Bronchial epithelial cell (primary cell): Measurements from ENCODE around the gene FZD10. TPM values are rescaled to one million over a fixed set of nuclear protein-coding genes. Genes with fewer than 3 reads are reported as not detected.

Experiments used
- DNase-seq: peaks from one replicate; pipeline ENCODE4 v3.0.0-alpha.2; 2010; ENCODE audit warnings: low read depth
- FAIRE-seq: peaks from 2 replicates; lab custom pipeline; 2011; peaks lifted over from hg19 to GRCh38; lab: Jason Lieb, UNC
- H3K27me3 ChIP-seq: 2 replicates; pipeline ENCODE4 v1.5.1; 2011; ENCODE audit warnings: low read length; ENCODE audit not compliant: control insufficient read depth, insufficient read depth
- H3K36me3 ChIP-seq: 2 replicates; pipeline ENCODE4 v1.5.1; 2011; ENCODE audit warnings: low read length; ENCODE audit not compliant: control insufficient read depth, insufficient read depth
- H3K4me3 ChIP-seq: 2 replicates; pipeline ENCODE4 v1.5.1; 2011; ENCODE audit warnings: mild to moderate bottlenecking, low read depth, low read length, control low read depth
- CTCF ChIP-seq: IDR thresholded peaks from 2 replicates; pipeline ENCODE4 v1.5.1; 2011; ENCODE audit warnings: mild to moderate bottlenecking, moderate library complexity, low read length, control low read depth, inconsistent platforms; ENCODE audit not compliant: insufficient read depth, severe bottlenecking
- total RNA-seq: library from RNA; depleted of rRNA; stranded (reverse); fragments of >200 nt; gene quantifications from 2 replicates; pipeline ENCODE4 v1.2.1, GENCODE V29; 2014

Gene FZD10
- total RNA-seq, 1 donor from 2014 or later = 0.26 TPM

GRCh38 chr12:130138478-130138877, 23.8 kb upstream of the FZD10 start:
- no peak for FAIRE-seq
- H3K27me3 ChIP-seq = no peaks in the 10 kb centered on the region

GRCh38 chr12:130139567-130140421, 22.5 kb upstream of the FZD10 start:
- H3K36me3 ChIP-seq = no peaks in the 10 kb centered on the region
- no peak for TF ChIP-seq CTCF
- DNase-seq (no peak), FAIRE-seq (no peak)
- H3K27me3 ChIP-seq = no peaks in the 10 kb centered on the region
- H3K4me3 ChIP-seq = no peak overlapping the region

More at GRCh38 chr12:130138478-130138877, 23.8 kb upstream of the FZD10 start:
- TF ChIP-seq CTCF = no peak
- no peaks in the 10 kb centered on the region for H3K36me3 ChIP-seq
- H3K4me3 ChIP-seq = no peak overlapping the region
- DNase-seq = no peak

- DNase-seq (no peak), FAIRE-seq (no peak)
- no peak for TF ChIP-seq CTCF
- Histone ChIP-seq H3K27me3 (peaks cover 2% of the 10 kb centered on the region), H3K36me3 (no peaks in the 10 kb centered on the region), H3K4me3 (no peak overlapping the region)
These were observed 21.2 kb upstream of the FZD10 start for GRCh38 chr12:130141105-130141504.

- H3K36me3 ChIP-seq = no peaks in the 10 kb centered on the region
- peaks cover 2% of the 10 kb centered on the region for H3K27me3 ChIP-seq
- no peak for DNase-seq
- no peak for TF ChIP-seq CTCF
- no peak for FAIRE-seq
- no peak overlapping the region for H3K4me3 ChIP-seq
These were observed 20.2 kb upstream of the FZD10 start for GRCh38 chr12:130141901-130142683.

GRCh38 chr12:130142736-130143135, 19.5 kb upstream of the FZD10 start:
- no peak overlapping the region for H3K4me3 ChIP-seq
- no peak for TF ChIP-seq CTCF
- no peaks in the 10 kb centered on the region for H3K36me3 ChIP-seq
- DNase-seq = no peak
- H3K27me3 ChIP-seq = peaks cover 4% of the 10 kb centered on the region
- no peak for FAIRE-seq
